ENCODE measurements around the gene GSDMA.
"Not testable (repeated sequence)": the region's sequence is repeated elsewhere in the genome, so short reads cannot be mapped to it uniquely, and the experiment has no call there.

GSDMA gene

DNA sequence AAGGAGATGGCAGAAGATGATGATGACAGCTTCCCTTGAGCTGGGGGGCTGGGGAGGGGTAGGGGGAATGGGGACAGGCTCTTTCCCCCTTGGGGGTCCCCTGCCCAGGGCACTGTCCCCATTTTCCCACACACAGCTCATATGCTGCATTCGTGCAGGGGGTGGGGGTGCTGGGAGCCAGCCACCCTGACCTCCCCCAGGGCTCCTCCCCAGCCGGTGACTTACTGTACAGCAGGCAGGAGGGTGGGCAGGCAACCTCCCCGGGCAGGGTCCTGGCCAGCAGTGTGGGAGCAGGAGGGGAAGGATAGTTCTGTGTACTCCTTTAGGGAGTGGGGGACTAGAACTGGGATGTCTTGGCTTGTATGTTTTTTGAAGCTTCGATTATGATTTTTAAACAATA, 34.7 kb downstream of the GSDMA start:
- no peaks in the 10 kb centered on the region for H3K27me3 ChIP-seq (ENCODE audit: insufficient read depth, low read depth, severe bottlenecking)
- H3K9me3 ChIP-seq (ENCODE audit: severe bottlenecking): no peaks in the 10 kb centered on the region
- no peak for DNase-seq
- H3K36me3 ChIP-seq: peaks cover 63% of the 10 kb centered on the region
- TF ChIP-seq, protein P1, sequence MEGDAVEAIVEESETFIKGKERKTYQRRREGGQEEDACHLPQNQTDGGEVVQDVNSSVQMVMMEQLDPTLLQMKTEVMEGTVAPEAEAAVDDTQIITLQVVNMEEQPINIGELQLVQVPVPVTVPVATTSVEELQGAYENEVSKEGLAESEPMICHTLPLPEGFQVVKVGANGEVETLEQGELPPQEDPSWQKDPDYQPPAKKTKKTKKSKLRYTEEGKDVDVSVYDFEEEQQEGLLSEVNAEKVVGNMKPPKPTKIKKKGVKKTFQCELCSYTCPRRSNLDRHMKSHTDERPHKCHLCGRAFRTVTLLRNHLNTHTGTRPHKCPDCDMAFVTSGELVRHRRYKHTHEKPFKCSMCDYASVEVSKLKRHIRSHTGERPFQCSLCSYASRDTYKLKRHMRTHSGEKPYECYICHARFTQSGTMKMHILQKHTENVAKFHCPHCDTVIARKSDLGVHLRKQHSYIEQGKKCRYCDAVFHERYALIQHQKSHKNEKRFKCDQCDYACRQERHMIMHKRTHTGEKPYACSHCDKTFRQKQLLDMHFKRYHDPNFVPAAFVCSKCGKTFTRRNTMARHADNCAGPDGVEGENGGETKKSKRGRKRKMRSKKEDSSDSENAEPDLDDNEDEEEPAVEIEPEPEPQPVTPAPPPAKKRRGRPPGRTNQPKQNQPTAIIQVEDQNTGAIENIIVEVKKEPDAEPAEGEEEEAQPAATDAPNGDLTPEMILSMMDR (IDR thresholded peaks at IDR 0.05; ENCODE audit: low read depth, low read length): no peak
- H3K4me3 ChIP-seq (ENCODE audit: low read depth, low read length): no peak overlapping the region
- no peak overlapping the region for H3K27ac ChIP-seq

DNA sequence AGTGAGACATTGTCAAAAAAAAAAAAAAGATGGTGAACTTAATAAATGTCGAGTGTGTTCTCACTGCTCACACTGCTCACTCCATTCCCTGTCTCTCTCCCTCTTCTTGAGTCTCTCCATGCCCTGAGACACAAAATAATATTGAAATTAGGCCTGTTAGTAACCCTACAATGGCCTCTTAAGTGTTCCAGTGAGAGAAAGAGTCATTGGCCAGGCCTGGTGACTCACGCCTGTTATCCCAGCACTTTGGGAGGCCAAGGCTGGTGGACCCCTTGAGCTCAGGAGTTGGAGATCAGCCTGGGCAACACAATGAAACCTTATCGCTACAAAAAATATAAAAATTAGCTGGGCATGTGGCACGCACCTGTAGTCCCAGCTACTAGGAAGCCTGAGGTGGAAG, 36.3 kb downstream of the GSDMA start:
- Histone ChIP-seq H3K36me3 (peaks cover 47% of the 10 kb centered on the region), H3K9me3 (ENCODE audit: severe bottlenecking) (no peaks in the 10 kb centered on the region), H3K27me3 (ENCODE audit: insufficient read depth, low read depth, severe bottlenecking) (no peaks in the 10 kb centered on the region), H3K27ac (no peak overlapping the region), H3K4me3 (ENCODE audit: low read depth, low read length) (no peak overlapping the region)
- no peak for DNase-seq
- TF ChIP-seq, protein P1 (IDR thresholded peaks at IDR 0.05; ENCODE audit: low read depth, low read length): no peak

DNA sequence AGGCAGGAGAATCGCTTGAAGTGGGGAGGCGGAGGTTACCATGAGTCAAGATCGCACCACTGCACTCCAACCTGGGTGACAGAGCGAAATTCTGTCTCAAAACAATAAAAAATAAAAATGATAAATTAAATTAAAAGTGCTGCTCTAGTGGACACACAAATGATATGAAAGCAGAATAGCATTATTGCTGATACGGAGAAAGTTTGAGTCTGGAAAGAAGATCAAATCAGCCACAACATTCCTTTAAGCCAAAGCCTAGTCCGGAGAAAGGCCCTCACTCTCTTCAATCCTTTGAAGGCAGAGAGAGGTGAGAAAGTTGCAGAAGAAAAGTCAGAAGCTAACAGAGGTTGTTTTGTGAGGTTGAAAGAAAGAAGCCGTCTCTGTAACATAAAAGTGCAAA, 37.4 kb downstream of the GSDMA start:
- H3K27ac ChIP-seq: peak overlapping the region; percentile 65
- no peak for DNase-seq
- H3K36me3 ChIP-seq: peaks cover 36% of the 10 kb centered on the region
- H3K4me3 ChIP-seq (ENCODE audit: low read depth, low read length): no peak overlapping the region
- TF ChIP-seq, protein P1 (IDR thresholded peaks at IDR 0.05; ENCODE audit: low read depth, low read length): no peak
- H3K27me3 ChIP-seq (ENCODE audit: insufficient read depth, low read depth, severe bottlenecking): no peaks in the 10 kb centered on the region
- H3K9me3 ChIP-seq (ENCODE audit: severe bottlenecking): peaks cover under 1% of the 10 kb centered on the region

DNA sequence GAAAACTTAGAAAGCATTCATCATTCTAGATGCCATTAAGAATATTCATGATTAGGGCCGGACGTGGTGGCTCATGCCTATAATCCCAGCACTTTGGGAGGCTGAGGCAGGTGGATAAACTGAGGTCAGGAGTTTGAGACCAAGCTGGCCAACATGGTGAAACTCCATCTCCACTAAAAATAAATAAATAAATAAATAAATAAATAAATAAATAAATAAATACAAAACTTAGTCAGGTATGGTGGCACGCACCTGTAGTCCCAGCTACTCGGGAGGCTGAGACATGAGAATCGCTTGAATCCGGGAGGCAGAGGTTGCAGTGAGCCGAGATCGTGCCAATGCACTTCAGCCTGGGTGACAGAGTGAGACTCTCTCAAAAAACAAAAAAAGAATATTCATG, 38.5 kb downstream of the GSDMA start:
- not testable (repeated sequence) for H3K9me3 ChIP-seq (ENCODE audit: severe bottlenecking); H3K27me3 ChIP-seq (ENCODE audit: insufficient read depth, low read depth, severe bottlenecking); DNase-seq; H3K4me3 ChIP-seq (ENCODE audit: low read depth, low read length)
- Histone ChIP-seq H3K27ac (peak overlapping the region; percentile 65), H3K36me3 (peaks cover 25% of the 10 kb centered on the region)

DNA sequence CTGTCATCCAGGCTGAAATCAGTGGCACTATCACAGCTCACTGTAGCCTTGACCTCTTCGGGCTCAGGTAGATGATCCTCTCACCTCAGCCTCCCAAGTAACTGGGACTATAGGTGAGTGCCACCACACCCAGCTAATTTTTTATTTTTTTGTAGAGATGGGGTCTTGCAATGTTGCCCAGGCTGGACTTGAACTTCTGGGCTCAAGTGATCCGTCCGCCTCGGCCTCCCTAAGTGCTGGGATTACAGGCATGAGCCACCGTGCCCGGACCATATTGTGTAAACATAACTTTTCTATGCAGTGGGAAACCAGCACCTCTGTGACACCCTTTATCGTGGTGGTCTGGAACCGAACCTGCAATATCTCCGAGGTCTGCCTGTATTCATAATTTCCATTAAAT, 41.3 kb downstream of the GSDMA start:
- Histone ChIP-seq H3K36me3 (no peaks in the 10 kb centered on the region), H3K27me3 (ENCODE audit: insufficient read depth, low read depth, severe bottlenecking) (no peaks in the 10 kb centered on the region), H3K27ac (no peak overlapping the region), H3K9me3 (ENCODE audit: severe bottlenecking) (peaks cover 4% of the 10 kb centered on the region), H3K4me3 (ENCODE audit: low read depth, low read length) (no peak overlapping the region)
- TF ChIP-seq, protein P1 (IDR thresholded peaks at IDR 0.05; ENCODE audit: low read depth, low read length): no peak
- DNase-seq: no peak

DNA sequence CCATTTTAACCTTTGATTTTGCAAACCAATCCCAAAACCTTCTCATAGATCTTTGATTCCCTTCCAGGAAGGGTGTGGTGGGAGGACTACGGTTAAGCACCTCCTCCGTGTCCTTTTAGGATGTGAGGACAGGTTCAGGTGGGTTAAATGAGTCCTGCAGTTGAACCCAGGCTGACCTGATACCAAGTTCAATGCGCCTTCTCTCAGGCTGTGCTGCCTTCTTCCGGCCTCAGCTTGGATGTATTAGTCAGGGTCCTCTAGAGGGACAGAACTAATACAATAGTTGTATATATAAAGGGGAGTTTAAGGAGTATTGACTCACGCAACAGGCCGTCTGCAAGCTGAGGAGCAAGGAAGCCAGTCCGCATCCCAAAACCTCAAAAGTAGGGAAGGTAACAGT, 41.9 kb downstream of the GSDMA start:
- DNase-seq: no peak
- TF ChIP-seq, protein P1 (IDR thresholded peaks at IDR 0.05; ENCODE audit: low read depth, low read length): no peak
- no peak overlapping the region for H3K27ac ChIP-seq

More for the DNA sequence above, 41.9 kb downstream of the GSDMA start:
- Histone ChIP-seq H3K36me3 (no peaks in the 10 kb centered on the region), H3K9me3 (ENCODE audit: severe bottlenecking) (peaks cover 4% of the 10 kb centered on the region), H3K4me3 (ENCODE audit: low read depth, low read length) (no peak overlapping the region), H3K27me3 (ENCODE audit: insufficient read depth, low read depth, severe bottlenecking) (no peaks in the 10 kb centered on the region)

Measured in WERI-Rb-1 (cell line).